H1 (cell line): ENCODE measurements around the gene FRA10AC1. TPM values are rescaled to one million over a fixed set of nuclear protein-coding genes. Genes with fewer than 3 reads are reported as not detected.

Experiments
- BRCA1 ChIP-seq: IDR thresholded peaks from 2 replicates; pipeline ENCODE4 v1.6.1; 2012; ENCODE audit warnings: low read depth, low read length, improper control_type of control experiment
- EP300 ChIP-seq, 2 experiments: IDR thresholded peaks; 1 replicate in 1 of 2; 2 replicates in 1 of 2; pipeline ENCODE4 v1.6.1; 2011 to 2012; ENCODE audit warnings: low read depth in 2 of 2, low read length in 2 of 2, mild to moderate bottlenecking in 2 of 2, borderline replicate concordance in 1 of 2, inconsistent platforms in 1 of 2, moderate library complexity in 1 of 2
- JUN ChIP-seq: IDR thresholded peaks from 2 replicates; pipeline ENCODE4 v1.6.1; 2011; ENCODE audit warnings: low read depth, mild to moderate bottlenecking, improper control_type of control experiment, low read length
- RBBP5 ChIP-seq: IDR thresholded peaks from 2 replicates; pipeline ENCODE4 v1.7.1; 2012; ENCODE audit warnings: low read depth, mild to moderate bottlenecking, inconsistent platforms, low read length, moderate library complexity, borderline replicate concordance
- polyA plus RNA-seq, 7 experiments: library from polyadenylated mRNA; depleted of rRNA in 3 of 7; stranded (reverse) in 5 of 7; unstranded in 2 of 7; fragments of >200 nt in 5 of 7; fragments of 200-250 nt in 2 of 7; gene quantifications; 1 replicate in 5 of 7; 2 replicates in 1 of 7; 4 replicates in 1 of 7; pipeline versions ENCODE4 v1.2.1 to v1.2.3, GENCODE V29; 2011 to 2013; ENCODE audit warnings: missing spikeins in 2 of 7, mixed read lengths in 2 of 7
- total RNA-seq: library from RNA; stranded (reverse); fragmentation: NEBNext Ultra II Directional; extraction: Animal tissue kit (Norgen Biotek cat#: 25700); gene quantifications from 2 replicates; pipeline ENCODE4 v1.2.1, GENCODE V29; 2021

Gene FRA10AC1
- total and polyA plus RNA-seq, 2 of the 8 experiments (the other 6 are each of a cell fraction or from before 2014, with no cell fraction given), result 4.4 to 13.5 TPM

DNA sequence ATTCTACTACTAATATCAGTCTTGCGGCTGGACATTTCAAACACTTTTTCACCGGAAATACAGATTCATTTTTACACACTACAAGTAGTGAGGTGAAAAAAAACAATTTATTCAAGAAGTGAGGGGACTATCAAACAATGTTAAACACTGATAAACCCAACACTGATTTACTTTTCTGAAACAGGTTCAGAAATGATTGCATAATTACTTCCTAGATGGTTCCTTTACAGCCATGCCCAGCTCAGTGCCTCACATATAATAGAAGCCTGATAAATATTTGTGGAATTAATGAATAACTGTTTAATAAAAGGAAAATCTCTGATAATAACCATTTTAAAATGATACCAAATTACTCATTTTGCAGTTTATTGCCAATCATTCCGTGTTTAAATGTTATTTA is 34.6 kb downstream of the FRA10AC1 start (continued):
- TF ChIP-seq EP300 (IDR thresholded peaks at IDR 0.05; ENCODE audit: borderline replicate concordance in 1 of 2, low read depth in 2 of 2, low read length in 2 of 2) (no peak), JUN (no peak), BRCA1 (no peak), RBBP5 (no peak)
- TF ChIP-seq, all 59 proteins: peak for 0
